ENCODE results near the gene GATA5. TPM values are rescaled to one million over a fixed set of nuclear protein-coding genes. Genes with fewer than 3 reads are reported as not detected.

Gene GATA5
- total RNA-seq, 1 experiment from 2014 or later = not detected

DNA sequence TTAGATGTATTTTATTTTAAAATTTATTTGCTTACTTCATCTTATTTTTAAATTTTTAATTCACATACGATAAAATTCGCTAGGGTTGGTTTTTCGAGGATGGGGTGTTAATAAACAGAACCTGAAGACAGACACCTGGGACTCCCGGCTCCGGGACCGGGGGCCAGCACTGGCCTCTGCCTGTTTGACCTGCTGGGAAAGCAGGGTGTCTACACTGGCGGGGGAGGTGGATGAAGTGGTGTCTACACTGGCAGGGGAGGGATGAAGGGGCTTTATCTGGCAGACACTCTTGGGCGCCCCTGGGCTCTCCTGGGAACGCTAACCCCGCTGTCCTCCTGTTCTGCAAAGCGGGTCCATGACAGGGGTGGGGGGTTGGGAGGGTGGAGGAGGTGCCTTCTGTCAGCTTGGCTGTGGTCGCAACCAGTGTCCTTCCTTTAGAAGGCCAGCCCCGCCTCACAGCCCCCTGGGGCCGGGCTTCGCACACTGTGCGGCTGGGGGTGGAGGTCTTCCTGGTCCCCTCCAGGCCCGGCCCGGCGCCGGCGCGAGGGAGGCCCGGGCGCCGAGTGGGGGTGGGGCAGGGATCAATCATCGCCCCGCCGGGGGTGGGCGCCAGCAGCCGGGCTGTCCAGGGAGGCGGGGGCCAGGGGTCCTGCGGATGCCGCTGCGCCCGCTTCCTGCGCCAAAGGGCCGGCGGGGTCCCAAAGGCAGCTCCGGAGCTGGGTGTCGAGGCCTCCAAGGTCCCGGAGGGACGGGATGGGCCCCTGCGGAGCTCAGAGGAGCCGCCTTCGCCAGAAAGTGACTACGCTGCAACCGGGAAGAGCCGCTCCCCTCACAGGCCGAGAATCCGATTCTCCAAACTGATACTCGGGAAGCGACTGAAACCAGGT lies 1.8 kb downstream of the GATA5 start:
- DNase-seq (ENCODE audit: low read depth) = no peak

DNA sequence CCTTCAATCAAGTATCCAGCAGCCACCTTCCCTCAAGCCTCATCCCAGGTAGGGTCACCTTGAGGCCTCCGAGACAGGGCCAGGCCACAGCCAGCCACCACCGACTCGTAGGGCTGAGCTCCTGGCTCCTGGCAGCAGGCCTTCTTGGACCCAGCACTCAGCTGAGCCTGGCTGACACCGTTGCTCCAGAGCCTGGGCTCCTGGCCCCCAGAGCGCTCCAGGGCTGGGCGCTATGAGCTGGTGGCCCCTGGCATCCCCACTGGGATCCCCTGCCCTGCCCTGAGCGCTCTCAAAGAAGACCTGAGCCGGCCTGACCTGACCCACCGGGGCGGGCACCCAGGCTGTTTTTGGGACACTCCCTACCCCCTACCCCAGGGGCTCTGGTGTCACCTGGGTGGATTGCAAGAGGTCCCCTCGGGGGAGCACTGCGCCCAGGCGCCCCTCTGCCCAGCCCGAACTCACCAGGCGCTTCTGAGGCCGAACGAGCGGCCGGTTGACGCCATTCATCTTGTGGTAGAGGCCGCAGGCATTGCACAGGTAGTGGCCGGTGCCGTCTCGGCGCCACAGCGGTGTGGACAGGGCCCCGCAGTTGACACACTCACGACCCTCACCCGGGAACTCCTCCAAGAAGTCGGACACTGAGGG lies 2.7 kb downstream of the GATA5 start:
- no peak for DNase-seq (ENCODE audit: low read depth)

DNA sequence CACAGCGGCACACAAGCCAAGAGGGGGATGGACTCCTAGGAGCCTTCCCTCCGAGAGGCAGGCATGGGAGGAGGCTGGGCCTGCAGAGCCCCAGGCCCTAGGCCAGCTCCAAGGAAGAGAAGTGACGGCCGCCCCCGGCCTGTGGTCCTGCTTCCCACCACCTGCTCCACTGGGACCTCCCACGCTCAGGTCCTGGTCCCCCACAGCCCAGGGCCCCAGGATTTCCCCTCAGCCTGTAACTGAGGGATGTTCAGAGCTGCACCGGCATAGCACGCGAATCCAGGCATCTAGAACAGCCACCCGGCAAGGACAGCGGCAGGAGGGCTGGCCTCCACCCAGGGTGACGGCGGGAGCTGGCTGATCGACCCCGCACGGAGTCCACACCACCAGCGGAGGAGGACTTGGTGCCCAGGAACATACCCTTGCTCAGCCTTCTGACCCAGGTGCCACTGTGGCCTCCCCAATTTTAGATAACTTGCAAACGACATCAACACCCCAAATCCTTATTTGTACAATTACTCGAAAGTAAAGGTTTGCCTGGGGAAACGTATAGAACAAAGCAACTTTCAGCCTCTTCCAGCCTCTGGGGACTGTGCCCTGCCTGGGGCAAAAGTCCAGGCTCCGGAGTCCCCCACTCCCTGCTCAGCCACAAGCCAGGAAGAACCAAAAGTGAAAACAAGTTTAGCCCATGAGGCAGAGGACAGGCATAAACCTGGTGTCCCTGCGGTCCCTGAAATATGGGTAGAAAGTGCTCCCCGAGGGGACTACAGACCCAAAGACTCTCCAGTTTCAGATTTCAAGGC lies 3.5 kb downstream of the GATA5 start:
- DNase-seq (ENCODE audit: low read depth) = no peak

DNA sequence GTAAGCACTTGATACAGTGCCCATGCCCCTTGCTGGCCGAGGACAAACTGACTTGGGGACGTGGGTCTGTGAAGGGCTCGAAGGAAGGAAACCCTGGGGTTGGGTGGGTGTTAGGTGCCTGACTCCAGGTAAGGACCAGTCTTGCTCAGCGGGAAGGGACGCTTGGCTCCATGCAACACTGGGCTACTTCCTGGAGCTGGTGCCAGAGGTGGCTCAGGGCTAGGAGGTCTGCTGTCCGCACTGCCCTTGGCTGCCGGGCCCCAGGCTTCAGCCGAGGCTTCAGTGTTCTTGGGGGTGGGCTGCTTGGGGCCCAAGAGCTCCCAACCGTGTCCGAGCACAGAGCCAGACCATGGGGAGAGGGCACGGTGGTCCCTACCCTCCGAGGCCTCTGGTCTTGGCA lies 5.3 kb downstream of the GATA5 start:
- DNase-seq (ENCODE audit: low read depth) = no peak

DNA sequence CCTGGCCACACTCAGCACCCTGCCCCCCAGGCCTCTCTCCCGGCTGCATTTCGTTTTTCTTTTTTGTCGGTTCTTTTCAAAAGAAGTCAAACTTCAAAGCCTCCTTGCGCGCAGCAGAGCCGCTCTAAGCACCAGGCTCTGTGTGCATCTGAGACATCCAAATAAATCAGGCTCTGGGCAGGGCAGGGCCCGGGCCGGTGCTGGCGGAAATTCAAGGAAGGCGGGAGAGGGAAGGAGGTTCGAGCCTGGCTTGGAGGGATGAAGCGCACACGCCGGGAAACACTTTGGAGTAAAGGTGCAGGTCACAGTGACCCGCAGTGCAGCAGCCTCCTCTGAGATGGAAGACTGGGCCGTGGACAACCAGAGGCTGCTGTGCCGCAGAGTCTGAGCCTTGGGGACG lies 5.8 kb downstream of the GATA5 start:
- no peak for DNase-seq (ENCODE audit: low read depth)

GRCh38 chr20:62469352-62469751 lies 6.4 kb downstream of the GATA5 start:
- DNase-seq (ENCODE audit: low read depth) = no peak

DNA sequence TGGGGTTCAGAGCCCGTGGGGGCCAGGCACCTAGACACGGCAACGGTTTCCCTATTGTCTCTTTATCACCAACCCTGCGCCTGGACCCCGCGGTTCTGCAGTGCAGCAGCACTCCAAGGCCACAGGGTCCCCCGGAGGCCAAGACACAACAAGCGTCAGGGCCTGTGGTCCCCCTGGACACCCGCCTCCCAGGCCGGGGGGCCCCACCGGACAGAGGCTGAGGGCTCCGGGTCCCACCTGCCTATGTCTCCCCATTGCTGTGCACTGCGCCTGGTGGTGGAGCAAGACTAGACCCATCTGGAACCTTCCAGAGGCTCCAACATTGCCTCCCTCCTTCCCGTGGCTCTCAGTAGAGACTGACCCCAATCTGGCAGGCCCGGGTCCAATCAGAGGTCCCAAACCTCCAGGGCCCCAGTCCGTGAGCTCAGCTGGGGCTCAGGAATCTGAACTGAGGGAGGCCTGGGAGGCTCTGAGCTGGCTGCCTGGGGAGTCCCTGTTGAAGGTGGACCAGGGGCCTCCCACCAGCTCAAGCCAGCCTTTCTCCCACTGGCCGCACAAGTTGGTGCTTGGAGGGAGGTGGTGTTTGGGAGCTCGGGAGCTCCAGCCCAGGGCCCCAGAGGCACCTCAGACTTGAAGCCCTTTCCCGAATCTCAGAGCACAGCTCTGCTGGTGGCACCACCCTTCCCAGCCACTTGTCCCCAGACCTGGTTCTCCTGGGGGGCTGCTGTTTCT lies 8.8 kb downstream of the GATA5 start:
- DNase-seq (ENCODE audit: low read depth) = no peak

GRCh38 chr20:62466072-62466760 lies 9.6 kb downstream of the GATA5 start:
- no peak for DNase-seq (ENCODE audit: low read depth)

DNA sequence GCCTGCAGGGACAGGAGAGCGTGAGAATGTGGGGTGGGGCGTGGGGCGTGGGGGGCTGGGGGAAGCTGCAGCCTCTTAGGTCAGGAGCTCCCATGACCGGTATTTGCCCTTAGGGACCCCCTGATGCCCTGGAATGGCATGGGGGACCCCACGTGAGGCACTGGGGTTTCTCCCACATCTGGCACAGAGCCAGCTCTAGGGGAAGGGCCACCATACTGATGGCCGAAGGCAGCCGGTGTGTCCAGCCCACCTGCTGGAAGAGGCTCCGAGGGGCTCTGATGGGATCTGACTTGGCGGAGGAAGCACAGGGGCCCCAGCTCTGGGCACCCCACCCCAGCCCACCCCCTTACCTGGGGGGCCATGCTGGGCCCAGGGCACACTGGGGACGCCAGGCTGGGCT lies 10.8 kb downstream of the GATA5 start:
- DNase-seq (ENCODE audit: low read depth) = no peak

DNA sequence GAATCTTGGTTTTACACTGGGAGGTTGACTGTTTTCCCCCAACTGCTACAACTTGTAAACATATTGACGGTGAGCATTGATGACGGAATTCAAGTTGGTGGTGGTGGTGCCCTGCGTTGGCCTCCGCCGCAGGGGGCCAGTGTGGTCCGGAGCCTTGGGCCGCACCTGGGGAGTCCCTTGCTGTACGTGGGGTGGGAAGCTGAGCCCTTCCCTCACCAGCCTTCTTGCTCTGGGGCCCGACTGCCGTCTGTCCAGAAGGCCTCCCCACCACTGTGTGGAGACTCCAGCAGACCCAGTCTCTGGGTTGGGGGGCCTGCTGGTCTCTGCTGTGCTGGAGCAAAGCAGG lies 11.4 kb downstream of the GATA5 start:
- no peak for DNase-seq (ENCODE audit: low read depth)

DNA sequence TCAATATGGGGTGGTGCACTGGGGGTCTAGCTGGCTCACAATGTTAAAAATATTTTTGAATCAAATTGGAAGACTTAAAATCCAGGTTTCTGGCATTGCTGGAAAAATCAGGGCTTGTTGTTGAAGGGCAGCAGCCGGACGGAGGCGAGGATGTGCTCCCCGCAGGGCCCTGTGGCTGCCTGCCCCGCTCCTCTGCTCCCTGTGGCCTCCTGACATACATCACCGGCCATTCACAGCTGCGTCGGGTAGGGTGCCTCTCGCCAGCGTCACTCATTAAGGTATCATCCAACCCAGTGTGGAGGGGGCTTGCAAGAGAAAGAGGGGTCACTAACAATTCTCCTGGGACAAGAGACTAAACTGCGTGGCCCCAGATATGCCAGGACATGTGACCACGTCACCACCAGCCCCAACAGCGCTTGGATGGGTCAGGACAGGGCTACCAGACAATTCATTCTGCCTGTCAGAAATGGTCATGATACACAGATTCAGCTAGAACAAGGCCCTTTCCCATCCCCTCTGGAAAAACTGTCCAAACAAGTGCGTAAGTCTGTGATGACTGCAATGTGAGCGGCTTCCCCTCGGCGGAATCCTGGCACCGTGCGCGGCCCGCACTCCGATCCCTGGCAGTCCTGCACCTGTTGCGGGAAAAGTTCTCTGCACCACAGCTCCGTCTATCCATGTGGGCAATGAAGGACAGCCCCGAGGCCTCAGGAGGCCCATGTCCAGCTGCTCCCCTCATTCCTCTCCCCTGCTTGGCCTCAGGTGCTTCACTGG lies 12.0 kb downstream of the GATA5 start:
- no peak for DNase-seq (ENCODE audit: low read depth)

DNA sequence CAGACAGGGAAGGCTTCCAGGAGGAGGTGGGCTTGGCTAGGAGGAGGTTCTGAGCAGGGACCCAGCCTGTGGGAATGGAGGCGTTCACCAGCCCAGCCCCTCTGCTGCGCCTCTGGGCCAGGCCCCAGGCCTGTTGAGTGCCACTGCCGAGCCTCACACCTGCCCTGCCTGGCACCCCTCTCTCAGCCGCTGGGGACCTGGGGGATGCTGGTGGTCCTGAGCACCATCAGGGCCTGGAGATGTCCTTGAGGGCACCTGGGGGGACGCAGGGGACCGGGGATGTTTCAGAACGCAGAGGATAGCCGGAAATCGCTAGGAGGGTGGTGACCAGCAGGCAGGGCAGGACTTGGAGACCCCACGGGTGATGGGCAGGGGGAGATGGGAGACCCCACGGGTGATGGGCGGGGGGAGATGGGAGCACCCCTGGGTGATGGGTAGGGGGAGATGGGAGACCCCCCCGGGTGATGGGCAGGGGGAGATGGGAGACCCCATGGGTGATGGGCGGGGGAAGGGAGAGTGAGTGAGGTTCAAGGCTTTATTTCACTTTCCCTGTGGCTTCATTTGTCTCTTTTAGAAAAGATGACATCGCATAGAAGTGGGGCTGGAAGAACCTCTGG lies 12.7 kb downstream of the GATA5 start:
- DNase-seq (ENCODE audit: low read depth) = no peak

DNA sequence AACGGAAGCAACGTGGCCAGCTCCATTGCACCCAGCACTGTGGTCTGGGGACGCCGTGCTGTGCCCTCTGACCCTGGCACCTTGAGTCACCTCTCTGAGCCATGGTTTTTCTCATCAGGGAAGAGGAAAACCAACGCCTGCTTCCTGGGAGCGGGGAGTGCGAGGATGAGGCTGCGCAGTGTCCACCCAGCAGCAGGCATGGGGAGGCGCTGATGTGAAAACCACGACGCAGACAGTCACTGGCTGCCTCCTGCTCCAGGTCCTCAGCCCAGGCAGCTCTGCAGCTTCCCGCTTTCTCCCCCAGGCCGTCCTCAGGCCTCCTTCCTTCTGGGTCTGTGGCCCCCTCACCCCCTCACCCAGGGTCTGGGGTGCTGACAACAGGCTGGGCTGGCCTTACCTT lies 14.0 kb downstream of the GATA5 start:
- no peak for DNase-seq (ENCODE audit: low read depth)

DNA sequence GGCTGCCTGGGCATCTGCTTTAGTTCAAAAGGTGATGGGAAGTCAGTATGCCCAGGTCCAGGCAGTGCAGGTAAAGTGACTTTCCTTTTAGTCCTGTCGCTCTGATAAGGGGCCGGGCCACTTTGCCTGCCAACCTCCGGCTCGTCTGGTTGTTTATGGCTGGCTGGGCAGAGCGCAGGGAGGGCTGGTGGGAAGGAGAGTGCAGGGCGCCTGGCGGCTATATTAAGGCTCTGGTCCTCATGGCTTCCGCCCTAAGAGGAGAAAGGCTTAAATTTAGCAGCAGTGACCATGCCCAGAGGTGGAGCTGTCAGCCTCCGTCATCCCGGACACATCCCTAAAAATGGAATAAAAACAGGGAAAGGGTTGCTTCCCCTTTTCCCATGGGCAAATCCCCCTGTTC lies 14.6 kb downstream of the GATA5 start:
- no peak for DNase-seq (ENCODE audit: low read depth)

GRCh38 chr20:62460678-62461077 lies 15.1 kb downstream of the GATA5 start:
- DNase-seq (ENCODE audit: low read depth) = no peak

DNA sequence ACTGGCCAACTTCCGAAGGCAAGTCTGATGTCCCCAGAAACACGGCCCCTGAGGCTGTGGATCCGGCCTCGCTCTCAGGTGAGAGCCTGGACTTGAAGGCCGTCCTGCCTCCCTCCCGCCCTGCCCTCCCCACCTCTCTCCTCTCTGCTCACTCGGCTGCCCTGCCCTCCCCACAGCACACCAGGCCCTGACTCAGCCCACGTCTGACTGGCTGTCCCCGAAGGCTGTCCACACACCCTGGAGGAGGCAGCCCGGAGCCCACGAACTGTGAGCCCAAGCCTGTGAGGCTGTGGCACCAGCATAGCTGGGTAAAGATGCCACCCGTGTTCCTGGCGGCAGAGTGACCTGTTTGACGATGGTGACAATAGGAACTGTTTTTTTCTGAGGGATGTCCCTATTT lies 16.3 kb downstream of the GATA5 start:
- no peak for DNase-seq (ENCODE audit: low read depth)

- no peak for DNase-seq (ENCODE audit: low read depth)
Measured at GRCh38 chr20:62458275-62459251, 17.2 kb downstream of the GATA5 start.

DNA sequence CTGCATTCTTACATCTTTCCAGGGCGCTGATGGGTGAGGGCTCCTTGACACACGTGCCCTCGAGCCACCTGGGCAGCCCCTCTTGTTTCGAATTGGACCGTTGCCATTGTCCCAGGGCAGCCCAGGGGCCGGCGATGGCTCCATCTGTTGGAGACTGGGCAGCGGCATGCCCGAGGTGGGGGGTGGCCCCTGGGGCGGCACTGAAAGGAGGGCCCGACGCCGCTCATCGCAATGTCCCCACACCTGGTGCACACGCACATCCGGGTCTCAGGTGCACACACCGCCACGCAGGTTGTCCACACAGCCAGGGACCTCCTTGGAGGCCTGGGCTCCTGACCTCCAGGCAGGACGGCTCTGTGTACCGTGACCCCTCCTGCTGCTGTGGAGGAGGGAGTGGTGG lies 18.0 kb downstream of the GATA5 start:
- DNase-seq (ENCODE audit: low read depth) = no peak

DNA sequence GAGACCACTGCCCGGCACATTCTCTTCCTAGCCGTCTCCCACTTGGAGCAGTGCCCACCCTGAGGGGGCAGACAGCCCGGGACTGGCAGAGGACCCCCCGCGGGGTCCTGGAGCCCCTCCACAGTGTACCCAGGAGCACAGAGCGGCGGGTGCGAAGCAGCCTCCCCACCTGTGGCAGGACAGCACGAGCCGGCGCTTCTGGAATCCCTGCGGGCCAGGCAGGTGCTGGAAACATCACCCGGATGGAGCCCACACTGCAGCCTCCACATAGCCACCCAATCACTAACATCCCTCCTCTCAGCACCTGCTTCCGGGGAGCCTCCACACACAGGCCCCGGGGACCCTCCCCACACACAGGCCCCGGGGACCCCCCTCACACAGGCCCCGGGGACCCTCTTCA lies 18.7 kb downstream of the GATA5 start:
- no peak for DNase-seq (ENCODE audit: low read depth)

Data from M059J (cell line).